K562 (cell line): ENCODE measurements around the gene SPAG9. TPM values are rescaled to one million over a fixed set of nuclear protein-coding genes. Genes with fewer than 3 reads are reported as not detected.

Experiments
- CC2D1A ChIP-seq: fragments of 450-650 bp; IDR thresholded peaks from 2 replicates; pipeline ENCODE4 v1.6.1; 2017; ENCODE audit warnings: mild to moderate bottlenecking
- CREM ChIP-seq: IDR thresholded peaks from 2 replicates; pipeline ENCODE4 v1.6.1; 2014; ENCODE audit warnings: antibody characterized with exemption, low read depth
- GABPB1 ChIP-seq: sonication (generic); formaldehyde crosslinking; IDR thresholded peaks from 2 replicates; pipeline ENCODE4 v1.8.0; 2022; ENCODE audit warnings: mild to moderate bottlenecking, missing genetic modification reagents
- JUND ChIP-seq, 2 experiments: IDR thresholded peaks; 2 replicates in 1 of 2; 3 replicates in 1 of 2; pipeline ENCODE4 v1.6.1; 2011; ENCODE audit warnings: borderline replicate concordance in 2 of 2, low read depth in 2 of 2, low read length in 2 of 2, improper control_type of control experiment in 1 of 2, missing biosample characterization in 1 of 2, missing genetic modification characterization in 1 of 2, missing genetic modification reagents in 1 of 2
- KAT7 ChIP-seq: sonication (generic); formaldehyde crosslinking; IDR thresholded peaks from 2 replicates; pipeline ENCODE4 v1.8.0; 2022; ENCODE audit warnings: missing genetic modification reagents, mild to moderate bottlenecking, borderline replicate concordance
- POLR2AphosphoS2 ChIP-seq: IDR thresholded peaks from 2 replicates; pipeline ENCODE4 v1.6.1; 2012; ENCODE audit warnings: low read length, improper control_type of control experiment
- RAD21 ChIP-seq, 2 experiments: fragments of 250-450 bp in 1 of 2; fragments of 450-650 bp in 1 of 2; sonication (Bioruptor Pico) in 1 of 2; formaldehyde crosslinking in 1 of 2; IDR thresholded peaks in 1 of 2; conservative IDR thresholded peaks in 1 of 2; 2 replicates each; pipeline versions ENCODE4 v1.4.0 to v1.8.0; 2020 to 2022; ENCODE audit warnings: mild to moderate bottlenecking in 2 of 2, moderate library complexity in 1 of 2
- SMC3 ChIP-seq: conservative IDR thresholded peaks from 2 replicates; pipeline ENCODE4 v1.6.1; 2011; ENCODE audit warnings: low read depth, low read length, improper control_type of control experiment; ENCODE audit not compliant: insufficient read depth
- SREBF2 ChIP-seq: sonication (generic); formaldehyde crosslinking; IDR thresholded peaks from 2 replicates; pipeline ENCODE4 v1.4.0; 2020; ENCODE audit warnings: mild to moderate bottlenecking, missing genetic modification reagents
- TCF7L2 ChIP-seq: fragments of 150-350 bp; IDR thresholded peaks from 2 replicates; pipeline ENCODE4 v1.6.1; 2016; ENCODE audit warnings: low read depth, mild to moderate bottlenecking, low read length, moderate library complexity
- polyA plus RNA-seq, 8 experiments: library from polyadenylated mRNA; depleted of rRNA in 4 of 8; stranded (reverse) in 5 of 8; unstranded in 3 of 8; fragments of >200 nt; fragmentation: Nextera tagmentation in 2 of 8; fragmentation: Illumina TruSeq in 1 of 8; extraction: Ambion mirVana in 2 of 8; extraction: Trizol in 1 of 8; gene quantifications; 2 replicates each; pipeline versions ENCODE4 v1.2.1 to v1.2.3, GENCODE V29; 2011 to 2014; ENCODE audit warnings: inconsistent platforms in 1 of 8, missing spikeins in 1 of 8
- total RNA-seq, 7 experiments: library from RNA; depleted of rRNA in 6 of 7; stranded (reverse); fragments of >200 nt in 6 of 7; fragmentation: Illumina TruSeq in 2 of 7; extraction: Trizol in 2 of 7; gene quantifications; 2 replicates each; pipeline versions ENCODE4 v1.2.1 to v1.2.3, GENCODE V29; 2011 to 2021; ENCODE audit warnings: low replicate concordance in 1 of 7
- TF ChIP-seq, protein P1 (sequence below), 2 experiments: fragments of 450-650 bp; formaldehyde crosslinking in 1 of 2; IDR thresholded peaks; 2 replicates each; pipeline versions ENCODE4 v1.4.0 to v1.6.1; 2014 to 2020; ENCODE audit warnings: mild to moderate bottlenecking in 2 of 2, borderline replicate concordance in 1 of 2, low read depth in 1 of 2

SPAG9 gene
- total and polyA plus RNA-seq, 9 of the 15 experiments (the other 6 are each of a cell fraction or from before 2014, with no cell fraction given): 12.2 to 99.2 (median 58.2) TPM

DNA sequence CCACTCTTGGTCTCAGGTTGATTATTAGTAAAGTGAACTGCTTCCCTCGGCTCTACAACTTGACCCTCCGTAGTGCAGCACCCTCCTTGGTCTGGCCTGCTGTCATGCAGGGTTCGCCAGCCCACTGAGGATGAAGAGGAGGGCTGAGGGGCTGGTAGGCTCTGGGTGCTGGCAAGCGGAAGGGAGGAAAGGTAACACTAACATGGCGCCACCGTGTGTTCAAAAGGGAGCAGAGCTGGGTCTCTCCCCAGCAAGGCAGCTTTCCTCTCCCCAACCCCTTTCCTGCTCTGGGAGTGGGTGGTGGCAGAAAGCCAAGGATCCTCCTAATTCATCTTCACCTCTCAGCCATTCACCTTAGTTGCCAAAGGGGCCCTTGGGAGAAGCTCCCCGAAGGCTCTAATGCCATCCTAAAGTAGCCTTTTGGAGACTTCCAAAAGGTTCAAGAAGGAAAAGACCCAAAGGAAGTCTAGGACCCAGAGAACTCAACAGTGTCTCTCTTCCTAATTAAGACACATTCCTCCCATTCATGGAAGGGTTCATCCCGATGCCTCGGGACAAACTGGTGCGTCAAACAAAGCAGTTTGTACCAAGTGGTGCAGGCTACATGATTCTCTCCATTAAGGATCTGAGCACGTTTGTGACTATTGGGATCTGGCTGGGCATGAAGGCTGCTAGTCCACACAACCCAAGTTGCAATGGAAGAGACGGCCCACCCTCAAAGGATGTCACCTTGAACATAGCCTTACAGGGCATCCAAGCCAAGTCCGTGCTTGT is 163.7 kb downstream of the SPAG9 start (continued):
- TF ChIP-seq GABPB1 (CRISPR knock-in tag): peak; percentile 52; the same call in 1 of the 2 replicates
- TF ChIP-seq KAT7 (CRISPR knock-in tag): 0 out of 2 replicates have a peak, but pooled peaks have one; percentile 42
- no peak for TF ChIP-seq SREBF2 (CRISPR knock-in tag)
- 0 out of 2 replicates have a peak, but pooled peaks have one; percentile 36 for TF ChIP-seq POLR2AphosphoS2
- TF ChIP-seq, protein P1, sequence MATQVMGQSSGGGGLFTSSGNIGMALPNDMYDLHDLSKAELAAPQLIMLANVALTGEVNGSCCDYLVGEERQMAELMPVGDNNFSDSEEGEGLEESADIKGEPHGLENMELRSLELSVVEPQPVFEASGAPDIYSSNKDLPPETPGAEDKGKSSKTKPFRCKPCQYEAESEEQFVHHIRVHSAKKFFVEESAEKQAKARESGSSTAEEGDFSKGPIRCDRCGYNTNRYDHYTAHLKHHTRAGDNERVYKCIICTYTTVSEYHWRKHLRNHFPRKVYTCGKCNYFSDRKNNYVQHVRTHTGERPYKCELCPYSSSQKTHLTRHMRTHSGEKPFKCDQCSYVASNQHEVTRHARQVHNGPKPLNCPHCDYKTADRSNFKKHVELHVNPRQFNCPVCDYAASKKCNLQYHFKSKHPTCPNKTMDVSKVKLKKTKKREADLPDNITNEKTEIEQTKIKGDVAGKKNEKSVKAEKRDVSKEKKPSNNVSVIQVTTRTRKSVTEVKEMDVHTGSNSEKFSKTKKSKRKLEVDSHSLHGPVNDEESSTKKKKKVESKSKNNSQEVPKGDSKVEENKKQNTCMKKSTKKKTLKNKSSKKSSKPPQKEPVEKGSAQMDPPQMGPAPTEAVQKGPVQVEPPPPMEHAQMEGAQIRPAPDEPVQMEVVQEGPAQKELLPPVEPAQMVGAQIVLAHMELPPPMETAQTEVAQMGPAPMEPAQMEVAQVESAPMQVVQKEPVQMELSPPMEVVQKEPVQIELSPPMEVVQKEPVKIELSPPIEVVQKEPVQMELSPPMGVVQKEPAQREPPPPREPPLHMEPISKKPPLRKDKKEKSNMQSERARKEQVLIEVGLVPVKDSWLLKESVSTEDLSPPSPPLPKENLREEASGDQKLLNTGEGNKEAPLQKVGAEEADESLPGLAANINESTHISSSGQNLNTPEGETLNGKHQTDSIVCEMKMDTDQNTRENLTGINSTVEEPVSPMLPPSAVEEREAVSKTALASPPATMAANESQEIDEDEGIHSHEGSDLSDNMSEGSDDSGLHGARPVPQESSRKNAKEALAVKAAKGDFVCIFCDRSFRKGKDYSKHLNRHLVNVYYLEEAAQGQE (IDR thresholded peaks at IDR 0.05; ENCODE audit: borderline replicate concordance): peak; percentile 62; the same call in 1 of the 2 replicates
- TF ChIP-seq, protein P1 (CRISPR knock-in tag; IDR thresholded peaks at IDR 0.05; ENCODE audit: low read depth): no peak
- peak; percentile 87 for TF ChIP-seq SMC3
- TF ChIP-seq CC2D1A: peak; percentile 30; the same call in 1 of the 2 replicates
- peak; percentile 11; the same call in 1 of the 2 replicates for TF ChIP-seq JUND (IDR thresholded peaks at IDR 0.05; ENCODE audit: borderline replicate concordance, low read depth, low read length)
- TF ChIP-seq JUND (tag; IDR thresholded peaks at IDR 0.05; ENCODE audit: borderline replicate concordance, low read depth, low read length): no peak
- TF ChIP-seq TCF7L2: no peak
- TF ChIP-seq RAD21 (CRISPR knock-in tag; conservative IDR thresholded peaks at IDR 0.05 in 1 of 2, IDR thresholded peaks at IDR 0.05 in 1 of 2): peak; percentile 68 to 76
- TF ChIP-seq CREM: peak; percentile 42; the same call in 1 of the 2 replicates
